Breast epithelium (tissue), 3 donors: Measurements from ENCODE around the gene RHOH.

Experiments used
- CTCF ChIP-seq, 3 donors: fragments of 450-650 bp; IDR thresholded peaks; one replicate each; pipeline ENCODE4 v1.5.1; 2016 to 2017; ENCODE audit warnings: antibody characterized with exemption in 3 of 3, mild to moderate bottlenecking in 3 of 3, moderate library complexity in 3 of 3
- POLR2A ChIP-seq: fragments of 450-650 bp; IDR thresholded peaks from one replicate; pipeline ENCODE4 v1.6.1; 2016; ENCODE audit warnings: antibody characterized with exemption, mild to moderate bottlenecking, moderate library complexity

DNA sequence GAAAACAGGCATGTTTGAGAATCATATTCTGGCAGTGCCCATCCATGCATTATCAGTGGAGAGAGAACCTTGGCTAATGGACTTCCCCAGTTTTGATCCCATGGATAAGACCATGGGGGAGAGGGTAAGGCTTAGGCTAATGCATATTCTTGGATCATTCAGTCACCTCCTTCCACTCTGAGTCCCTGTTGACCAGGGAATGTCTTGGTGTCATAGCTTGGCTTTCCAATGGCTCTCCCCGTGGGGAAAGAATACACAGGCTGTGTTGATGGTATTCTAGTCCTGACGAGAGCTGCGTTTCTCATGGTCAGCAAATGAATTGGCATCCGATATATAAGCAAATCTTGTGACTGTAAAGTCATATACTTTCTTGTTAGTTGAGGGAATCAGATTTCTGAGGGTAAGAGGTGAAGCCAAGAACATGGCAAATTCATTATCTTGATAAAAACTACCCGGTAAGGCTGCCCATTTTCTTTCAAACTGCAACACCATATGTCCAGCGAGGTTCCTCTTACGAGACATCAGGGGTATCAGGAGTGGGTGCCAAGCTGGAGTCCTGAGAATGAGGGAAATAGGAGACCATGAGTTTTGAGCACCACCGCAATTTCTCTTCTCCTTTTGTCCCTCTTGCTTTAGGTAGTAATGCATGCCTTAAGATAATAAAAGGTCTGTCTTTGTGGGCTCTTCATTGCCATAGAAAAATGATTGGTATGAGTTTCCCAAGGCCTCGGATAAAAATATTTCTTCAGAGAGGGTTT is 18.0 kb downstream of the RHOH start:
- no peak for TF ChIP-seq CTCF (IDR thresholded peaks at IDR 0.05)
- TF ChIP-seq POLR2A: no peak
